ENCODE measurements around the gene GSC2.

GSC2 gene

GRCh38 chr22:19137384-19138216 is 12.5 kb downstream of the GSC2 start:
- DNase-seq (ENCODE audit: low read depth, low spot score) = no peak
- H3K27ac ChIP-seq = no peak overlapping the region

GRCh38 chr22:19136915-19137314 is 13.2 kb downstream of the GSC2 start:
- H3K27ac ChIP-seq = no peak overlapping the region
- DNase-seq (ENCODE audit: low read depth, low spot score) = no peak

DNA sequence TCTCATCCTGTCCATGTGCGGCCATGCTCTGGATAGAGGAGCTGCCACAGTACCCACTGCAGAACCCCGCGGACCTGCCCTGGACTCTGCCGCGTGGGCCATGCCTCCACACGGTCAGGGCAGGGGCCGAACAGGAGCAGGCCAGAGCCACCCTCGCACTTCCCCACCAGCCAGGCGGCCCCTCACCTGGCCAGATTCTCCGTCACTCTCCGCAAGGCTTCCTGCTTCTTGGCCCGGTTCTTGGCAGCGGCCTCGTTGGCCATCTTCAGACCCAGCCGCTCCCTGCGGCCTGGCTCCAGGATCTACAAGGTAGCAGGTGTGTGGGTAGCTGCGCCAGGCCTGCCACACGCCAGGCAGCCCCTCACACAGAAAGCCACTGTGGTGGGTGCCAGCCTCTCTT is 15.2 kb downstream of the GSC2 start:
- H3K27ac ChIP-seq = no peak overlapping the region
- DNase-seq (ENCODE audit: low read depth, low spot score) = no peak

DNA sequence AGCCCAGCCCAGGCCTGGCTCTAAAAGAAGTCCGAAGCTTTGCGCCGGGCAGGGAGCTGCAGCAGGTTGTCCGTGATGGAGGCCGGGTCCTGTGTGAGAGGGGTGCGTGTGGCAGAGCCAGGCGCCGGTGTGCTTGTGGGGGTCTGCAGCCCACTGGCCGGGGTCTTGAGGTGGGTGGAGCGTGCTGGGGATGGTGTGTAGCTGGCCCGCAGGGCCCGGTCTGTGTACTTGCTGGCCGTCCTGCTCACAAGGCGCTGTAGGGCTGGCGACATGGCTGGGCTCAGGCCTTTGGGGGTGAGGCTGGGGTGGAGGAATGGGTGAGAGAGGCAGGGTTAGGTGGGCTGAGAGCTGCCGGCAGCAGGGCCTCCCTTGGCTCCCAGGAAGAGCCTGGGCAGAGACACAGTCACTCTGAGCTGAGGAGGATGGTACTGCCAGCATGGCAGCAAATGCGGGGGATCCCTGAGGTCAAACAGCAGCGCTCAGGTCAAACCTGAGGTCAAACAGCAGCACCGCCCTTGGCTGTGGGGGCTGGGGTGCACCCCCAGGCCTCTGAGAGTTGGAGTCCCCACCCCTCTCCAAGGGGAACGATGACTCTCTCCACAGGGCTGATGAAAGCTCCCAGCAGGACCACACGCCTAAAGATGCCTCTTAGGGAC is 15.8 kb downstream of the GSC2 start:
- no peak for DNase-seq (ENCODE audit: low read depth, low spot score)
- no peak overlapping the region for H3K27ac ChIP-seq

- H3K27ac ChIP-seq = no peak overlapping the region
- no peak for DNase-seq (ENCODE audit: low read depth, low spot score)
These were observed 16.5 kb downstream of the GSC2 start for GRCh38 chr22:19133561-19133960.

- no peak for DNase-seq (ENCODE audit: low read depth, low spot score)
- H3K27ac ChIP-seq = no peak overlapping the region
These were observed 17.2 kb downstream of the GSC2 start for GRCh38 chr22:19132693-19133400.

- H3K27ac ChIP-seq = no peak overlapping the region
- no peak for DNase-seq (ENCODE audit: low read depth, low spot score)
These were observed 17.9 kb downstream of the GSC2 start for GRCh38 chr22:19132153-19132552.

GRCh38 chr22:19131685-19132015 is 18.4 kb downstream of the GSC2 start:
- DNase-seq (ENCODE audit: low read depth, low spot score) = no peak
- H3K27ac ChIP-seq = no peak overlapping the region

DNA sequence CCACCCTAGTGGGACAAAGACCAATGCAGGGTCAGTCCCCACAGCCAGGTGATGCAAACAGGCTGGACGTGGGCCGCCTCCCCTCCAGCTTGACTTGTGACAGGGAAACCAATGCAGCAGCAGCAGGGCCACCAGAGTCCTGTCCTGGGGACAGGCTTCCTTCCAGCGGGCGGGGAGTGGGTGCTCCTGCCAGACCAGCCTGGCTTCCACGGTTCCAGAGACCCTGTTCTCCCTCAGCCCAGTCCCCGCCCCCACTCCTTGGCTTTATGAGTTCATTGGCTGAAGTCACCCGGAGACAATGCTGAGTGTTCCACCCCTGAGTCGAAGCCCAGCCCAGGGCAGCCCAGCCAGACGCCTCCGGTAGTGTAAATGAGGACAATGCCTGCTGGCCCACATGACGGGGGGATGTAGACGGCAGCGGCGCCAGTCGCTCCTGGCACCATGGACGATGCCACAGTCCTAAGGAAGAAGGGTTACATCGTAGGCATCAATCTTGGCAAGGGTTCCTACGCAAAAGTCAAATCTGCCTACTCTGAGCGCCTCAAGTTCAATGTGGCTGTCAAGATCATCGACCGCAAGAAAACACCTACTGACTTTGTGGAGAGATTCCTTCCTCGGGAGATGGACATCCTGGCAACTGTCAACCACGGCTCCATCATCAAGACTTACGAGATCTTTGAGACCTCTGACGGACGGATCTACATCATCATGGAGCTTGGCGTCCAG is 19.0 kb downstream of the GSC2 start, which contains the start of gene TSSK2:
TSS of gene TSSK2 (plus strand) at position 350 of the 726 bp plus-strand sequence. CDS start at position 442, 92 bp downstream.
- DNase-seq (ENCODE audit: low read depth, low spot score) = no peak
- H3K27ac ChIP-seq = peak within 1 kb of the TSS; percentile 54

DNA sequence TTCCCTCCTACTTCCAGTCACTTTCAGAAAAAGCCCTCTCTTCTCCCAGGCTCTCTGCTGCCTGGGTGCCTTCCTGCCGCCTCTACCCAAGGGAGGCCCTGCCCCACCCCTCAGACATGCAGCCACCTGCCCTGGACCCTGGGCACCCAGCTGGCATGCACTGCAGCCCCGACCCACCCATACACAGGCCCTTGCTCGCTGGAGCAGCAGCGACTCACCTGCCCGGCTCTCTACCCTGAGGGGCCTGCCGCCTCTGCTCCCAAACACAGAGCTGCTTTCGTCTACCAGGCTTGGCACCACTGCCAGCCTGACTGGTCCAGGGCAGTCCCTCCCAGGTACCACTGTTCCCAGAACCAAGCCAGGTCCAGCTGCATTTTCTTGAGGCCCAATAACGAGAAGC is 20.2 kb downstream of the GSC2 start:
- peak overlapping the region; percentile 54 for H3K27ac ChIP-seq
- DNase-seq (ENCODE audit: low read depth, low spot score) = no peak

DNA sequence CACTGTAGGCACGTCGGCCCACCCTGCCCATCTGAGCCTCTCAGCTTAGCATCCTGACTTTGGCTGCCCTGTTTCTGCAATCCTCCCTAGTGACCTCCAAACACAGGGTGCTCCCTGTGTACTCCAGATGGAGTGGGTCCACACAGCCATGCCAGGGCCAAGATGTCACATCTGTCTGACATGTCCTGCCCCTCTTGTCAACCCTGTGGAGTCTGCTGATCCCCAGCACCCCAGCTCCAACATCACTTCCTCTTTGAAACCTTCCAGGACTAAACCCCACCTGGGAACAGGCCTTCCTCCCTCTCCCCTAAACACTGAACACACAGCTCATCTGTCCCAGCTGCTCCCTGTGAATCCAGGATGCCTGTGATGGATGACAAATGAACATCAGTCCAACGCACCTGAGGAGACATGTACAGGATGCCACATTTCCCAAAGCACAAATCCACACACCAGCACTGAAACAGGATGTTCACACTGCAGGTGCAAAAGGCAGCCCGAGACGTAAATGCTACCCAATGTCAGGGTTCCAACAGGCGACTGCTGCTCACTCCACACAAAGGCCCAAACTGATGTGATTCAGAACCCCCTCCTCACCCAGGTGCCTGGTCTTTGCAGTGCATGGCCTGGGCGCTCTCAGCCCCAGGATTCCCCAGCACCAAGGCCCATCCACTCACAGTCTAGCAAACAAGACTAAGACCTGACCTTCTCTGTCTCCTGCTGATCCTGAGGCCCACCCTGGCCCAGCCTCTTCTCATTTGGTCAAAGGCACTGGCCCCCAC is 21.0 kb downstream of the GSC2 start:
- H3K27ac ChIP-seq = peak overlapping the region; percentile 54
- DNase-seq (ENCODE audit: low read depth, low spot score) = no peak

GRCh38 chr22:19128009-19128401 is 22.1 kb downstream of the GSC2 start:
- DNase-seq (ENCODE audit: low read depth, low spot score) = no peak

DNA sequence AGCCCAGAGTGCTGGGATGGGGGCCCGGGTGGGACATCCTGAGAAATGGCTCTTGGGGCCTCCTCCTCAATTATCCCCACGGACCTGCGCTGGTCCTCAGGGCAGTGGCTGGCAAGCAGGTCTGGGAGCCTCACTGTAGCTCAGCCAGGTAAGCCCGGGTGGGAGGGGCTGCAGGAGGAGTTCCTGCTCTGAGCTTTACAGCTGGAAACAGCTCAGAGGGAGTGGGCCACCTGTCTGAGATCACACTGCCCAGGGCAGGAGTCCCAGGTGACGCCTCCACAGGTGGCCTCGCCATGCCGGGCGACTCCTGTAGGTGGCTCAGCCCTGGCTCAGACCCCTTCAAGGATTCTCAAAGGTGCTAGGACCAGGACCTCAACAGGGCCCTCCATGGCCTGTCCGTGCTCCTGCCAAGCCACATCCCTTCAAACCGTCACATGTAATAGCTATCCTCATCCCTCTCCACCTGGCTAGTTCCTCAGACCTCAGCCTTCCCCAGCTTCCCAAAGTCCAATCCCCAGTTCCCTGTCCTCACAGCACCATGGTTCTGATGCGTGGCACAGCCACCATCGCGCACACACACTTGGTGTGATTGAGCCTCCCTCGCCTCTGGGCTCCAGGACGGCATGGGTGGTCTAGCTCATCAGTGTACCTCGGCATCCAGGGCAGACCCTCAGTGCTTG is 22.6 kb downstream of the GSC2 start:
- DNase-seq (ENCODE audit: low read depth, low spot score) = no peak
- H3K27ac ChIP-seq = no peak overlapping the region

More at GRCh38 chr22:19128009-19128401, 22.1 kb downstream of the GSC2 start:
- H3K27ac ChIP-seq = no peak overlapping the region

- H3K27ac ChIP-seq = no peak overlapping the region
- DNase-seq (ENCODE audit: low read depth, low spot score) = no peak
These were observed 23.5 kb downstream of the GSC2 start for GRCh38 chr22:19126309-19127273.

GRCh38 chr22:19125474-19126308 is 24.4 kb downstream of the GSC2 start:
- H3K27ac ChIP-seq = no peak overlapping the region
- DNase-seq (ENCODE audit: low read depth, low spot score) = no peak

- no peak for DNase-seq (ENCODE audit: low read depth, low spot score)
- no peak overlapping the region for H3K27ac ChIP-seq
These were observed 25.1 kb downstream of the GSC2 start for GRCh38 chr22:19125011-19125410.

DNA sequence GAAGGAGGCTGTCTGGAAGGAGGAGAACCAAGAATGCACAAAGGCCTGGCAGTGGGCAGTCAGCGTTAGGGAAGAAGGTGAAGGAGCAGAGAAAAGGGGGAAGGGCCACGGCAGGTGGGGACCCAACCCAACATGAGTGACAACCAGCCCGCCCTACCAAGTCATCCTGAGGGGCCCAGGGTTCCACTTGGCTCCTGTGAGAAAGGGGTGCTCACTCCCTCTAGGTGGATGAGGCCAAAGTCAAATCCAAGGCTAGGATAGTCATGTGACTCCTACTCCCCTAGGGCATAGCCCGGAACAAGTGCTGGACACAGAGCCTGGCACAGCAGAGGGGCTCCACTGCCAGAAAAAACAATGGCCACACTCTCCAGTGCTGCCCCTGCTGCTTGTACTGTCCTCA is 25.7 kb downstream of the GSC2 start:
- no peak for DNase-seq (ENCODE audit: low read depth, low spot score)
- no peak overlapping the region for H3K27ac ChIP-seq
